MCF 10A (cell line): Measurements from ENCODE around the gene MMP21. TPM values are rescaled to one million over a fixed set of nuclear protein-coding genes. Genes with fewer than 3 reads are reported as not detected.

Source experiments
- BruUV-seq: library from RNA; stranded (reverse); fragments of 400-500 nt; replicated peaks from 2 replicates; lab custom pipeline; 2021; lab: Mats Ljungman, UMichigan
- CTCF ChIA-PET: fragments of 300-600 bp; sonication (Branson Sonifier 250); formaldehyde crosslinking; extraction: SDS; loops from one replicate; lab custom pipeline; 2021; ENCODE audit warnings: antibody characterized with exemption, inconsistent platforms; lab: Yijun Ruan, JAX
- POLR2A ChIA-PET: fragments of 300-600, 350-650 bp; sonication (Branson Sonifier 250); formaldehyde crosslinking; extraction: SDS; loops from one replicate; lab custom pipeline; 2020; ENCODE audit warnings: antibody characterized with exemption, inconsistent platforms; lab: Yijun Ruan, JAX
- DNase-seq: peaks from one replicate; pipeline ENCODE4 v3.0.0-alpha.2; 2018; ENCODE audit not compliant: unreplicated experiment
- H3K27ac Mint-ChIP-seq: one replicate; pipeline ENCODE4 v1.8.0; 2022; ENCODE audit warnings: mild to moderate bottlenecking, low read depth, mixed read lengths; ENCODE audit not compliant: unreplicated experiment
- H3K27me3 Mint-ChIP-seq: one replicate; pipeline ENCODE4 v1.8.0; 2022; ENCODE audit warnings: mixed read lengths; ENCODE audit not compliant: insufficient read depth, unreplicated experiment
- H3K36me3 Mint-ChIP-seq: one replicate; pipeline ENCODE4 v1.8.0; 2022; ENCODE audit warnings: mild to moderate bottlenecking, moderate library complexity, mixed read lengths; ENCODE audit not compliant: insufficient read depth, unreplicated experiment
- H3K4me1 Mint-ChIP-seq: one replicate; pipeline ENCODE4 v1.8.0; 2022; ENCODE audit warnings: mixed read lengths; ENCODE audit not compliant: insufficient read depth, unreplicated experiment
- H3K4me3 Mint-ChIP-seq: one replicate; pipeline ENCODE4 v1.8.0; 2022; ENCODE audit warnings: mild to moderate bottlenecking, moderate library complexity, mixed read lengths; ENCODE audit not compliant: unreplicated experiment
- H3K9me3 Mint-ChIP-seq: one replicate; pipeline ENCODE4 v1.8.0; 2022; ENCODE audit warnings: mixed read lengths; ENCODE audit not compliant: unreplicated experiment
- intact Hi-C: fragments of 100-400 bp; cut with micrococcal nuclease; formaldehyde crosslinking; loops from 2 replicates; pipeline ENCODE4 v1.14.1; 2022
- total RNA-seq: library from RNA; stranded (reverse); gene quantifications from 2 replicates; pipeline ENCODE4 v1.2.3, GENCODE V29; 2022
- TF ChIP-seq, protein P1 (sequence below): fragments of 200-600 bp; IDR thresholded peaks from one replicate; pipeline ENCODE4 v1.8.0; 2022; ENCODE audit warnings: antibody characterized with exemption, mild to moderate bottlenecking; ENCODE audit not compliant: unreplicated experiment

Gene MMP21
- total RNA-seq, 1 experiment from 2014 or later, result not detected

DNA sequence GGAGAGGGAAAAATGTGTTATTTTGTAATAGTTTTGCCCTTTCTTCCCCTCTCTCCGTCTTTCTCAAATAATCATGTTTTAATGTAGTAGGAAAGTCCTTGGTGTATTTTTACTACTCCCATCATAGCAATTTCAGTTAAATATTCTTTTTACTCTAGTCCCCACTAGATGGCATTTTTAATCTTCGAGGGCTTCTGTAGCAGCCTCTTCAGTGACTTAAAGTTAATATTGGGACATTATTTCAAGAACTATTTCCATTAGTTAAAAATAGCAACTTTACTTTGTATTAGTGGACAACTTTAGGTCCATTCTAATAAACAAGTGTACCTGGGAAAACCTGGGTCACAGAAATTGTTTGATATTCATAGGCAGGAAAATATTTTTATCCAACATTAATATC, 33.2 kb downstream of the MMP21 start:
- Mint-ChIP-seq H3K4me1 (no peaks in the 10 kb centered on the region), H3K36me3 (peaks cover 98% of the 10 kb centered on the region), H3K9me3 (no peaks in the 10 kb centered on the region), H3K27ac (no peak overlapping the region), H3K4me3 (no peak overlapping the region), H3K27me3 (no peaks in the 10 kb centered on the region)
- ChIA-PET CTCF (interaction anchor here (1.2 kb wide), 1 partner anchor 10 kb away, joined by 3 read pairs; no protein-coding TSS in a partner anchor), POLR2A (no interaction called here)
- no TSS peak for BruUV-seq
- TF ChIP-seq, protein P1, sequence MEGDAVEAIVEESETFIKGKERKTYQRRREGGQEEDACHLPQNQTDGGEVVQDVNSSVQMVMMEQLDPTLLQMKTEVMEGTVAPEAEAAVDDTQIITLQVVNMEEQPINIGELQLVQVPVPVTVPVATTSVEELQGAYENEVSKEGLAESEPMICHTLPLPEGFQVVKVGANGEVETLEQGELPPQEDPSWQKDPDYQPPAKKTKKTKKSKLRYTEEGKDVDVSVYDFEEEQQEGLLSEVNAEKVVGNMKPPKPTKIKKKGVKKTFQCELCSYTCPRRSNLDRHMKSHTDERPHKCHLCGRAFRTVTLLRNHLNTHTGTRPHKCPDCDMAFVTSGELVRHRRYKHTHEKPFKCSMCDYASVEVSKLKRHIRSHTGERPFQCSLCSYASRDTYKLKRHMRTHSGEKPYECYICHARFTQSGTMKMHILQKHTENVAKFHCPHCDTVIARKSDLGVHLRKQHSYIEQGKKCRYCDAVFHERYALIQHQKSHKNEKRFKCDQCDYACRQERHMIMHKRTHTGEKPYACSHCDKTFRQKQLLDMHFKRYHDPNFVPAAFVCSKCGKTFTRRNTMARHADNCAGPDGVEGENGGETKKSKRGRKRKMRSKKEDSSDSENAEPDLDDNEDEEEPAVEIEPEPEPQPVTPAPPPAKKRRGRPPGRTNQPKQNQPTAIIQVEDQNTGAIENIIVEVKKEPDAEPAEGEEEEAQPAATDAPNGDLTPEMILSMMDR, result no peak
- no peak for DNase-seq
- intact Hi-C loops, result no loop called here

DNA sequence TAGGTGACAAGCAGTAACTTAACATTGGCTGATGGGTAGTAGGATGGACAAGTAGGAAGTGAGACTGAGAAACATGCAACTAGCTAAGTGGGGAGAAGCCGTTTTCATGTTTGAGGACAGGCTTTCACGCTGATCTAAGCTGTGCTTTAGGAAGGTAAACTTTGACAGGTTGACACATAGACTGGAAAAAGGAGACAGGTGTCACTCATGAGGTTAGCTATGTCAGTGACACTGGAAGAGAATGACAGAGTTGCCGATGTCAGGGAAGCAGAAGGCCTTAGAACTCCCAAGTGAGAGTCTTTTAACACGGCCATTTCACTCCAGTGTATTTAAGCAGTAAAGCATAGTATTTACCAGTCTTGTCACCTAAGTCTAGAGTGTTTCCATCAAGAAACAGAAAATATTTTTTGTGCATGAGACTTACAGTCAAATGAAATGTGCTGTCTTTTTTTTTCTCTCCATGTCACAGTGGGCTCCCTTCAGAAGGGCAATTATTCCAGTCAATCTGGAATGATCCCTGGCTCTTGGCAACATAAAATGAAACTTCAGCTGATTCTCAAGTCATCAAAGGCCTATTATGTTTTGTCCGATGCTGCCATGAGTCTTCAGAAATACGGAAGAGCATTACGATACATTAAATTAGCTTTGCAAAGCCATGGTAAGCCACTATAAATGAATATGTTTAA, 35.5 kb downstream of the MMP21 start:
- no peaks in the 10 kb centered on the region for H3K9me3 Mint-ChIP-seq
- TF ChIP-seq, protein P1, result no peak
- H3K36me3 Mint-ChIP-seq, result peaks cover 100% of the 10 kb centered on the region
- H3K27ac Mint-ChIP-seq, result no peak overlapping the region
- BruUV-seq, result no TSS peak
- no peak overlapping the region for H3K4me3 Mint-ChIP-seq
- ChIA-PET CTCF (interaction anchor here (1.1 kb wide), 1 partner anchor 128 kb away, joined by 7 read pairs; no protein-coding TSS in a partner anchor), POLR2A (interaction anchor here (0.9 to 3.3 kb wide), 3 partner anchors 8 to 17 kb away, joined by 3 to 10 read pairs (median 3); no protein-coding TSS in a partner anchor)
- no peaks in the 10 kb centered on the region for H3K4me1 Mint-ChIP-seq
- no peak for DNase-seq
- H3K27me3 Mint-ChIP-seq, result no peaks in the 10 kb centered on the region
- intact Hi-C loops, result no loop called here

DNA sequence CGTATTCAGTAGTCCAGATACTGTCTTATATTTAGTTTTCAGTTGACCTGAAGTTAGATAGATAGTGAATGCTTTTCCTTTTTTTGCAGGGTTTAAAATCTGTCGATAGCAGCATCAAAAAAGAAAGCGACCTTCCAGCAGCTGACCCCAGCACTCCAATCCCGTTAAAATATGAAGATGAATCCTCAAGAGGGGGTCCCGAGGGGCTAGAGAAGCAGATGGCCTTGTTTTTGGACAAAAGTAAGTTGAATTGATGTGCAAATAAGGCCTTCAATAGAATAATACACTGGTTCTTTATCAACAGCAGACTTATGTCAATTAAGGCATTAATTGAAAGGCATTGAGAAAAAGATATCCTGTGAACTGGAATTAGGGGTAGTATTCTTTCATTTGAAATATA, 37.4 kb downstream of the MMP21 start:
- Mint-ChIP-seq H3K27ac (no peak overlapping the region), H3K27me3 (no peaks in the 10 kb centered on the region), H3K36me3 (peaks cover 98% of the 10 kb centered on the region), H3K9me3 (no peaks in the 10 kb centered on the region), H3K4me1 (no peaks in the 10 kb centered on the region), H3K4me3 (no peak overlapping the region)
- ChIA-PET POLR2A (interaction anchor here (0.7 to 3.3 kb wide), 2 partner anchors 10 to 954 kb away, joined by 3 to 10 read pairs; no protein-coding TSS in a partner anchor), CTCF (no interaction called here)
- TF ChIP-seq, protein P1, result no peak
- BruUV-seq, result no TSS peak
- DNase-seq, result no peak
- intact Hi-C loops, result no loop called here

DNA sequence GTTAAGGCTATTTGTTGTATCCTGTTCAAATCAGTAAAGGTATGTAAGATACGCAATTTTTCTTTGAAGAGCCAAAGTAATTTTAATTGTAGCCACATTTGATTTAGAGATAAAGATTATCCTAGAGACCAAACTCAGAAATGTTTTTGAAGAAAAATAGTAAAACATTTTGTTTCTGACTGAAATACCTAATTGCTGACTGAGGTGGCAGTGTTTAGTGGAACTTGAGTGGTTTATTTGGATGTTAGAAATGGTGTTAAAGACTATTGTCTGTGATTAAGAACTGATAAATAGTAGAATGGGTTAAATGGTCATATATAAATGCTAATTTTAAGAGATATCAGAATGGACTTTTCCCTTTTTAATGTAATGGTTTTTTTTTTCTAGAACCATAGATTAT, 40.8 kb downstream of the MMP21 start:
- Mint-ChIP-seq H3K4me3 (no peak overlapping the region), H3K27ac (no peak overlapping the region), H3K4me1 (no peaks in the 10 kb centered on the region), H3K27me3 (no peaks in the 10 kb centered on the region), H3K36me3 (peaks cover 97% of the 10 kb centered on the region), H3K9me3 (no peaks in the 10 kb centered on the region)
- POLR2A ChIA-PET, result no interaction called here
- CTCF ChIA-PET, result no interaction called here
- no TSS peak for BruUV-seq
- DNase-seq, result no peak
- intact Hi-C loops, result no loop called here
- TF ChIP-seq, protein P1, result no peak
